AG10803 (cell line): ENCODE measurements around the gene CAMK4.

Source experiments
- DNase-seq: peaks from one replicate; pipeline ENCODE4 v3.0.0; 2010; ENCODE audit warnings: low read depth
- H3K4me3 ChIP-seq: 2 replicates; pipeline ENCODE4 v1.5.1; 2011; ENCODE audit warnings: mild to moderate bottlenecking, low read length, control low read depth
- CTCF ChIP-seq: conservative IDR thresholded peaks from 2 replicates; pipeline ENCODE4 v1.5.1; 2011; ENCODE audit warnings: mild to moderate bottlenecking, low read length, control low read depth, inconsistent platforms

Gene CAMK4

GRCh38 chr5:111415053-111415452 is 190.9 kb downstream of the CAMK4 start:
- H3K4me3 ChIP-seq, result no peak overlapping the region
- no peak for TF ChIP-seq CTCF
- DNase-seq, result no peak

GRCh38 chr5:111422245-111422644 is 198.1 kb downstream of the CAMK4 start:
- DNase-seq, result no peak
- no peak for TF ChIP-seq CTCF
- no peak overlapping the region for H3K4me3 ChIP-seq

- DNase-seq, result no peak
- no peak for TF ChIP-seq CTCF
- H3K4me3 ChIP-seq, result no peak overlapping the region
Measured at GRCh38 chr5:111422747-111423720, 198.8 kb downstream of the CAMK4 start.

- DNase-seq, result no peak
- no peak overlapping the region for H3K4me3 ChIP-seq
- TF ChIP-seq CTCF, result no peak
Measured at GRCh38 chr5:111425205-111425604, 201.0 kb downstream of the CAMK4 start.

GRCh38 chr5:111427762-111428161 is 203.6 kb downstream of the CAMK4 start:
- no peak overlapping the region for H3K4me3 ChIP-seq
- TF ChIP-seq CTCF, result no peak
- DNase-seq, result no peak

GRCh38 chr5:111432883-111433536 is 208.8 kb downstream of the CAMK4 start:
- DNase-seq, result peak; percentile 10
- no peak overlapping the region for H3K4me3 ChIP-seq
- TF ChIP-seq CTCF, result no peak
